ENCODE measurements around the gene PTBP3.

PTBP3 gene

GRCh38 chr9:112360047-112360804 is 26.8 kb upstream of the PTBP3 start:
- DNase-seq = no peak

- DNase-seq = no peak
Measured at GRCh38 chr9:112355427-112355897, 22.0 kb upstream of the PTBP3 start.

DNA sequence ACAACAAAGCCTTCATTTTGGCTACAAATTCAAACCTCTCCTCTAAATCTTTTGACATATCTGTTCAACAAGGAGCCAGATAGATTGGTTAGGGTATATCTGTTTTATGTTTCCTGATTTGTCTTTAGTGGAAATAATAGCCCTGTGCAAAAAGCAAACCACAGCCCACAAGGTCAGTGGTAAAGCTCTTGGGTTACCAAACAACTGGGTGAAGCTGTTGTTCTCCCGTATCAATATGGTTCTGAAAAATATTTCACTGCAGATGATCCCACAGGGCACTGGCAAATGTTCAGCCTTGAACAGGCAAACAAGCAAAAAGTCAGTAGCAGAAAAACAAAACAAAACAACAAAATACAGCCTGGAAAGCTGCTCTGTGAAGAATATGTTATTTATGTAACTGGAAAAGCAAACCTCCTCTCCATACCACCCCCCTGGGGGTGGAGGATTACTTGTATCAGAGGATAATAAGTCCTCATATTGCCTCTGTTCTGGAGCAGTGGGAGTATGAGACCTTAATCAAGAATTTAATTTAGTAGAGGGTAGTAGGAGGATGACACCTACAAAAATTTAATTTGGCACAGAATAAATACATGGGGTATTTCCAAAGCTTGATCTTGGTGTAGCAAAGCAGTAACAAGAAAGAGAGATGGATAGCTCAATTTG is 20.8 kb upstream of the PTBP3 start:
- DNase-seq = no peak

GRCh38 chr9:112352209-112352608 is 18.8 kb upstream of the PTBP3 start:
- no peak for DNase-seq

GRCh38 chr9:112351184-112351583 is 17.8 kb upstream of the PTBP3 start:
- DNase-seq = no peak

DNA sequence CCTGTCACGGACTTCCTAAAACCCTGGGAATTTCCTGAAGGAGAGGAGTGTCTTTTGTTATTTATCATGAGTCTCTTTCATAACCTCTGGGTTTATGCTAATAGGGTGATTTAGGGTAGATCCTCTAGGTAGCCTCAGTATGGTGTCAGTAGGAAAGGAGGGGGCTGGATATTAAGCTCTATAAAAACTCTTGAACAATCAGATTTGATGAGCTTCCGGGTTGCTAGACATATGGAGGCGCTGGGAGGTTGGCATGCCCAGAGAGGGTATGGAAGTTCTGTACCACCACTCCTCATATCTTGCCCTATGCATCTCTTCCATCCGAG is 15.6 kb upstream of the PTBP3 start:
- no peak for DNase-seq

- no peak for DNase-seq
Measured at GRCh38 chr9:112348257-112349007, 15.0 kb upstream of the PTBP3 start.

- no peak for DNase-seq
Measured at GRCh38 chr9:112341730-112342129, 8.3 kb upstream of the PTBP3 start.

DNA sequence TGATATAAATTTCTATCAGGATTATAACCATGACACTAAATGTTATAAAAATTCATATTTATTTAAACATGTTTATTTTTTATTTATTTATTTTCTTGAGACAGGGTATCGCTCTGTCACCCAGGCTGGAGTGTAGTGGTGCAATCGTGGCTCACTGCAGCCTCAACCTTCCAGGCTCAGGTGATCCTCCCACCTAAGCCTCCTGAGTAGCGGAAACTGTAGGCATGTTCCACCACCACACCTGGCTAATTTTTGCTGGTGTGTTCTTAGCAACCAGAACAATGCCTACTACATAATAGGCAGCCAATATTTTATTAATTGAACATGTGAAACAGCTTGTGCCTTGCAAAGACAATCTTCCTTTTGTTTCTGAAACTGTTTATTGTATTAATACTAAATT is 6.5 kb upstream of the PTBP3 start:
- no peak for DNase-seq

GRCh38 chr9:112338561-112338960 is 5.1 kb upstream of the PTBP3 start:
- no peak for DNase-seq

GRCh38 chr9:112337547-112337946 is 4.1 kb upstream of the PTBP3 start:
- no peak for DNase-seq

- DNase-seq = peak; percentile 6
Measured at GRCh38 chr9:112334432-112334841, 1.0 kb upstream of the PTBP3 start.

GRCh38 chr9:112333639-112334431 is 416 bp upstream of the PTBP3 start:
- peak; percentile 72 for DNase-seq

GRCh38 chr9:112332674-112332976 is 794 bp downstream of the PTBP3 start:
- DNase-seq = no peak

DNA sequence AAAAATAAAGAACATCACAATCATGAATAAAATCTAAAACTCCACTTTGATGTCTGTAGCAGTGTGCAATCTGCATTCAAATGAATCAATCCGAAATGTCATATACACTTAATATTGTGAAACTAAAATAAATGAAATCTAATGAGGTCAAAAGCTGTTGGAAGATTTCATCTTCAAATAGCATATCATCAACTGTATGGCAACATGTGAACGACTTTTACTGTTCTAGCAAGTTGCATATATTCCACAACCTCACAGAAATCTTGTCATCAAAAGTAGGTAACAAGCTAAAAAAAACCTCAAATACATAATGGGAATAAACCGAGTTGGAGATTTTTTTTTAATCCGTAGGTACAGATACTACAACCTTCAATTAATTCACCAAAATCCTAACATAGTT is 1.2 kb downstream of the PTBP3 start:
- DNase-seq = no peak

- no peak for DNase-seq
Measured at GRCh38 chr9:112331674-112331952, 1.8 kb downstream of the PTBP3 start.

DNA sequence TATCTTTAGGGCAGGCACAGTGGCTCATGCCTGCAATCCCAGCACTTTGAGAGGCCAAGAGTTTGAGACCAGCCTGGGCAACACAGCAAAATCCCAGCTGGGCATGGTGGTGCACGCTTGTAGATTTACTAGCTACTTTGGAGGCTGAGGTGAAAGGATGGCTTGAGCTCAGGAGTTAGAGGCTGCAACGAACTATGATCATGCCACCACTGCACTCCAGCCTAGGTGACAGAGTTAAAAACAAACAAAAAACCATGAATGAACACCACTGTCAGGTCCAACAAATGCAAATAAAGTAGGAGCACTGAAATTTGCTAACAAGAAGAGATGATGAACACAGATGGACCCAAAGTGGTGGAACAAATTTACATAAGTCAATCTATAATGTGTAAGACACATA is 4.9 kb downstream of the PTBP3 start:
- DNase-seq = no peak

GRCh38 chr9:112327718-112328450 is 5.5 kb downstream of the PTBP3 start:
- no peak for DNase-seq

DNA sequence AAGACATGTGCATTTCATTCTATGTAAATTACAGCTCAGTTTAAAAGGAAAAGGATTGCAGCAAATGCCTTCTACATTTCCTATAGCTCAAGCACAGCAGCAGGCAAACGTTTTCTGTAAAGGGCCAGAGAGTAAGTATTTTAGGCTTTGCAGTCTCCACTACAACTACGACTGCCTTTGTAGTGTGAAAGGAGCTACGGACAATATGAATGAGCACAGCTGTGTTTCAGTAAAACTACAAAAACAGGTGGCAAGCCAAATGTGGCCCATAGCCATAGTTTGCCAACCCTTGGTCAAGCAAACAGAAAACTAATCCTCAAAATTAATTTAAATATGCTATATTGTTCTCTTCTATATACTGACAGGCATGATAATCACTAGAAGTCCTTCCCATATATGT is 7.2 kb downstream of the PTBP3 start:
- DNase-seq = no peak

DNA sequence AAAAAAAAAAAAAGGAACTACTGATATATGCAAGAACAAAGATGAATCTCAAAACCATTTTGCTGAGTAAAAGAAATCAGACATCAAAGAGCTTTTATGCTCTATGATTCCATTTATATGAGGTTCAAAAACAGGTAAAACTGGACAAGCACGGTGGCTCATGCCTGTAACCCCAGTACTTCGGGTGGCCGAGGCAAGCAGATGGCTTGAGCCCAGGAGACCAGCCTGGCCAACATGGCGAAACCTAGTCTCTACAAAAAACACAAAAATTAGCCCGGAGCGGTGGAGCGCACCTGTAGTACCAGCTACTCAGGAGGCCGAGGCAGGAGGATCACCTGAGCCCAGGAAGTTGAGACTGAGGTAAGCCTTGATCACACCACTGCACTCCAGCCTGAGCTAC is 7.8 kb downstream of the PTBP3 start:
- no peak for DNase-seq

GRCh38 chr9:112325127-112325526 is 8.3 kb downstream of the PTBP3 start:
- no peak for DNase-seq

DNA sequence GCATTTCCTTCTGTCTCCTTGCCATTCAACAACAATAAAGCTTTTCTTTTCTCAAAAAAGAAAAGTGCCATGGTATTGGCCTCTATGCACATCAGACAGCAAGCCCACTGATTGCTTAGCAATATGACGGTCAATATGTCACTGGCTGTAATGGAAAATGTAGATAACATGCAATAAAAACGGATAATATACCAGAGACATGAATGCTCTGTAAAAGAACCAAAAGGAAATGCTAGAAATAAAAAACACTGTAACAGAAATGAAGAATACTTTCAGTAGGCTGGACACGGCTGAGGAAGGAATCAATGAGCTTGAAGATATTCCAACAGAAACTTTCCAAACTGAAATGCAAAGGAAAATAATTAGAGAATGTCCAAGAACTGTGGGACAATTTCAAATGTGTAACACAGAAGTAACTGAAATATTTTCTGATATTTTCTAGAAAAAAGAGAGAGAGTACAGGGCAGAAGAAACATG is 10.0 kb downstream of the PTBP3 start:
- no peak for DNase-seq

All from NCI-H1694 (cell line).